Measurements from ENCODE around the gene JAKMIP1.

Gene JAKMIP1

GRCh38 chr4:5982156-5982973, 218.0 kb downstream of the JAKMIP1 start:
- no peak for DNase-seq

- DNase-seq = no peak
Observed at GRCh38 chr4:5980436-5981155, 219.8 kb downstream of the JAKMIP1 start.

- no peak for DNase-seq
Observed at GRCh38 chr4:5979981-5980380, 220.4 kb downstream of the JAKMIP1 start.

- no peak for DNase-seq
Observed at GRCh38 chr4:5976921-5977320, 223.4 kb downstream of the JAKMIP1 start.

- DNase-seq = no peak
Observed at GRCh38 chr4:5976431-5976830, 223.9 kb downstream of the JAKMIP1 start.
